Measurements from ENCODE around the gene AFMID. TPM values are rescaled to one million over a fixed set of nuclear protein-coding genes. Genes with fewer than 3 reads are reported as not detected.

Gene AFMID
- total and polyA plus RNA-seq, 2 experiments from 2014 or later: 23.6 to 85.8 TPM

DNA sequence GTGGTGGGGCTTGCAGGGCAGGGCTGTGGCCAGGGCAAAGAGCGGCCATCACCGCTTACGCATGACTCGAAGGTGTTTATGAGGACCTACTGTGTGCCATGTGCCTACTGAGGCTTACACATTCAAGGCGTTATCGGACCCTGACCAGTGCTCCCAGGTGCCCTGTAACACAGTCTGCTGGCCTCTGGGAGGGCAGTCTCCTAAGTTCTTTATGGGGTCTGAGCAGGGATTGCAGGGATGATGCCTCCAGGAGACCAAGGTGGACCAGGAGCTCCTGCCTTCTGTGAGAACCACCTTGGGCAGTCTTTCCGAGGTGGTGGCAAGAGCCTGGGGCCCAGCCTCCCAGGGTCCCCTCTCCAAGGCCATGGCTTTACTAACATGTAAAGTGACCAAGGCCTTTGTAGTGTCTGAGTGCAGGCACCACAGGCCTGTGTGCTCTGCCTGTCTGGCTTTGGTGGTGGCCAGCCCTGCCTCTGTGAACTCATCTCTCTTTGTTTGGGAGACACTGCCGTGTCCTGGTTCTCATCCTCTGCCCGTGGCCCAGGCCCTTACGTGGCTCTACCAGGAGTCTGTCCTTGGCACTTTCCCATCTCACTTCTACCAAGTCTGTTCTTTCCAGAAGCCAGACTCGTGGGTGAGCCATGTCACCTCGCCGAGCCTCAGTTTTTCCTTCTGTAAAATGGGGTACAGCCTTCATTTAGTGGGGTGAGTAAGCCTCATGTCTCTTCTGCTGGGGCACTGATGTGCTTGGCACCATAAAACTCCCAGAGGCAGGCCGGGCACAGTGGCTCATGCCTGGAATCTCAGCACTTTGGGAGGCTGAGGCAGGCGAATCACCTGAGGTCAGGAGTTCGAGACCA lies 22.2 kb upstream of the AFMID start:
- Histone ChIP-seq H3K4me3 (no peak overlapping the region), H3K27ac (no peak overlapping the region), H3K36me3 (no peaks in the 10 kb centered on the region), H3K9me3 (ENCODE audit: low read depth) (no peaks in the 10 kb centered on the region), H3K27me3 (no peaks in the 10 kb centered on the region), H3K4me1 (ENCODE audit: low read depth) (no peaks in the 10 kb centered on the region)
- TF ChIP-seq, protein P1, sequence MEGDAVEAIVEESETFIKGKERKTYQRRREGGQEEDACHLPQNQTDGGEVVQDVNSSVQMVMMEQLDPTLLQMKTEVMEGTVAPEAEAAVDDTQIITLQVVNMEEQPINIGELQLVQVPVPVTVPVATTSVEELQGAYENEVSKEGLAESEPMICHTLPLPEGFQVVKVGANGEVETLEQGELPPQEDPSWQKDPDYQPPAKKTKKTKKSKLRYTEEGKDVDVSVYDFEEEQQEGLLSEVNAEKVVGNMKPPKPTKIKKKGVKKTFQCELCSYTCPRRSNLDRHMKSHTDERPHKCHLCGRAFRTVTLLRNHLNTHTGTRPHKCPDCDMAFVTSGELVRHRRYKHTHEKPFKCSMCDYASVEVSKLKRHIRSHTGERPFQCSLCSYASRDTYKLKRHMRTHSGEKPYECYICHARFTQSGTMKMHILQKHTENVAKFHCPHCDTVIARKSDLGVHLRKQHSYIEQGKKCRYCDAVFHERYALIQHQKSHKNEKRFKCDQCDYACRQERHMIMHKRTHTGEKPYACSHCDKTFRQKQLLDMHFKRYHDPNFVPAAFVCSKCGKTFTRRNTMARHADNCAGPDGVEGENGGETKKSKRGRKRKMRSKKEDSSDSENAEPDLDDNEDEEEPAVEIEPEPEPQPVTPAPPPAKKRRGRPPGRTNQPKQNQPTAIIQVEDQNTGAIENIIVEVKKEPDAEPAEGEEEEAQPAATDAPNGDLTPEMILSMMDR (IDR thresholded peaks at IDR 0.05; ENCODE audit: low read depth, low read length): no peak
- no peak for DNase-seq (ENCODE audit: low read depth in 1 of 2, low spot score in 1 of 2)

DNA sequence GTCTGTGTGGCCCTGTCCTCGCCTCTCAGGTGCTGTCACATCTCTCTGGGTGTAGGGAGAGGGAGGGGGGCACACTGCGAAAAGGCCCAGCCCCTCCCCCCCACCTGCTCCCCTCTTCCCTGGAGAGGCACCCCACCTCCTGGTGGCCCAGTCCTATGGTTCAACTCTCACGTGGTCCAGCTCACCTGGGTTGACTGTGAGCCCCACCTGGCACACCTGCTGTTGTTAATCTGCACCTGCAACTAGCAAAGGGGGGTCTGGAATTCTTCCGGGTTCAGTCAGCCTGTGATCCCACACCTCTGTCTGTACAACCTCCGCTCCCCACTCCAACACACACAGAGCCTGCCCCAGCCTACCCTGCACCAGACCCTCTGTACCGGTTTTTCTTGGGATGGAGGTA lies 20.7 kb upstream of the AFMID start:
- Histone ChIP-seq H3K9me3 (ENCODE audit: low read depth) (no peaks in the 10 kb centered on the region), H3K27me3 (no peaks in the 10 kb centered on the region), H3K4me1 (ENCODE audit: low read depth) (no peaks in the 10 kb centered on the region), H3K4me3 (no peak overlapping the region), H3K27ac (no peak overlapping the region), H3K36me3 (no peaks in the 10 kb centered on the region)
- TF ChIP-seq, protein P1 (IDR thresholded peaks at IDR 0.05; ENCODE audit: low read depth, low read length): no peak
- no peak for DNase-seq (ENCODE audit: low read depth in 1 of 2, low spot score in 1 of 2)

GRCh38 chr17:78168242-78168902 lies 18.8 kb upstream of the AFMID start, which contains the start of gene SYNGR2:
SYNGR2 (plus strand) TSS chr17:78168581; CDS start chr17:78168617, 36 bp downstream.
- H3K36me3 ChIP-seq: peaks cover 2% of the 10 kb centered on the region
- peak within 1 kb of the TSS; percentile 71 for H3K4me3 ChIP-seq
- TF ChIP-seq, protein P1 (IDR thresholded peaks at IDR 0.05; ENCODE audit: low read depth, low read length): no peak
- peaks cover 14% of the 10 kb centered on the region for H3K4me1 ChIP-seq (ENCODE audit: low read depth)
- no peaks in the 10 kb centered on the region for H3K9me3 ChIP-seq (ENCODE audit: low read depth)
- H3K27ac ChIP-seq: peak within 1 kb of the TSS; percentile 82
- H3K27me3 ChIP-seq: no peaks in the 10 kb centered on the region
- DNase-seq (ENCODE audit: low read depth in 1 of 2, low spot score in 1 of 2): peak; percentile 54 to 93

DNA sequence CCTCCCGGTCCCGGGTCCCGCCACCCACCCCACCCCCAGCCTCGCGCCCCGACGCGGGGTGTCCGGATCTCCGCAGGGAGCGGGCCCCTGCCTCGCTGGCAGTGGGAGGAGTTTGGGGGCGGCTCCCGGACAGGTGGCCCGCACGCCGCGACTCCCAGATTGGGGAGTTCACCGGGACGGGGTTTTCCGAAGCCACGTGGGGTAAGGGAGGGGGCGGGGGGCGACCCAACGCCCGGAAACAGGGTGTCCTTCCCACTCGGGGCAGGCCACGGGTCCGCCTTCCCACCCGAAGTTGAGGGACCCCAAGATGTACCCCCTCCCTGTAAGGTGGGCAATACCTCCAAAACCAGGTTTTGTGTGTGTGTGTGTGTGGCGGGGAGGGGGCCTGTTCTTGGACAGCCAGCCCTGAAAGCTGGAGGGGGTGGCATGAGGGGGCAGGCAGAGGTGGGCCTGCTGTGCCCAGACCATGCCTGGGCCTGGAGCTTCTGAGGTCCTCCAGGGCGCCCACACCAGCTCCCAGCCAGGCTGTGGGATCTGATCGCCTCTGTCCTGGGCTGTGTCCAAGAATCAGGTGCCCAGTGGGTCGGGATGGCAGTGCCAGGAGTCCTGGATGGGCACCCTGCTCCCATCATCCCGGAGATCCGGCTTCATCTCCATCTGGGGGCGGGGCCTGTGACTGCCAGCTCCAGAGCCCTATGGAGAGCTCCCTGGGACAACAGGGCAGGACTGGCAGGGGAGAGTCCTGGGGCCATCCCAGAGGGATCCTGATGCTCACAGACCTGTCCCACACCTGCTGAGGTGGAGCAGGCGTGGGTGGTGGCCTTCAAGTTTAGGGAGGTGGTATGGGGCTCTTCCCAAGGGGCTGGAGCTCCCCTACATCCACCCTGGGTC lies 18.0 kb upstream of the AFMID start:
- peaks cover 6% of the 10 kb centered on the region for H3K36me3 ChIP-seq
- peak in 1 of 2 donors; percentile 67 for DNase-seq (ENCODE audit: low read depth in 1 of 2, low spot score in 1 of 2)
- peak overlapping the region; percentile 71 for H3K4me3 ChIP-seq
- H3K9me3 ChIP-seq (ENCODE audit: low read depth): no peaks in the 10 kb centered on the region
- H3K27ac ChIP-seq: peak overlapping the region; percentile 82
- peaks cover 22% of the 10 kb centered on the region for H3K4me1 ChIP-seq (ENCODE audit: low read depth)
- no peaks in the 10 kb centered on the region for H3K27me3 ChIP-seq
- TF ChIP-seq, protein P1 (IDR thresholded peaks at IDR 0.05; ENCODE audit: low read depth, low read length): no peak

Data from cardiac muscle cell (in vitro differentiated cells and primary cell).